Activated T-cell treated with anti-CD3 and anti-CD28 coated beads, Interleukin-2, amount 50 U/mL, for 4 hours (primary cell): ENCODE data around the gene NEURL1. TPM values are rescaled to one million over a fixed set of nuclear protein-coding genes. Genes with fewer than 3 reads are reported as not detected.

ENCODE experiments used
- ATAC-seq, 2 donors: fragments of 200-7000 bp; cut with Tn5 transposase; one replicate each; pipeline ENCODE4 v1.10.0; 2021
- DNase-seq: peaks from one replicate; pipeline ENCODE4 v3.0.0-alpha.2; 2020
- H3K27me3 Mint-ChIP-seq: one replicate; pipeline ENCODE4 v1.8.0; 2021; ENCODE audit warnings: low read depth, mixed read lengths
- H3K36me3 Mint-ChIP-seq: one replicate; pipeline ENCODE4 v1.8.0; 2022; ENCODE audit warnings: mixed read lengths; ENCODE audit not compliant: insufficient read depth
- H3K4me1 Mint-ChIP-seq: one replicate; pipeline ENCODE4 v1.8.0; 2021; ENCODE audit warnings: low read depth, mixed read lengths
- H3K4me3 Mint-ChIP-seq: one replicate; pipeline ENCODE4 v1.8.0; 2021; ENCODE audit warnings: mild to moderate bottlenecking, moderate library complexity, mixed read lengths
- H3K9me3 Mint-ChIP-seq: one replicate; pipeline ENCODE4 v1.8.0; 2021; ENCODE audit warnings: mixed read lengths
- total RNA-seq, 3 donors: library from RNA; stranded (reverse); gene quantifications; one replicate each; pipeline ENCODE4 v1.2.1, GENCODE V29; 2021

The NEURL1 gene
- total RNA-seq, 3 donors from 2014 or later: 0.84 to 2.0 (median 1.5) TPM

DNA sequence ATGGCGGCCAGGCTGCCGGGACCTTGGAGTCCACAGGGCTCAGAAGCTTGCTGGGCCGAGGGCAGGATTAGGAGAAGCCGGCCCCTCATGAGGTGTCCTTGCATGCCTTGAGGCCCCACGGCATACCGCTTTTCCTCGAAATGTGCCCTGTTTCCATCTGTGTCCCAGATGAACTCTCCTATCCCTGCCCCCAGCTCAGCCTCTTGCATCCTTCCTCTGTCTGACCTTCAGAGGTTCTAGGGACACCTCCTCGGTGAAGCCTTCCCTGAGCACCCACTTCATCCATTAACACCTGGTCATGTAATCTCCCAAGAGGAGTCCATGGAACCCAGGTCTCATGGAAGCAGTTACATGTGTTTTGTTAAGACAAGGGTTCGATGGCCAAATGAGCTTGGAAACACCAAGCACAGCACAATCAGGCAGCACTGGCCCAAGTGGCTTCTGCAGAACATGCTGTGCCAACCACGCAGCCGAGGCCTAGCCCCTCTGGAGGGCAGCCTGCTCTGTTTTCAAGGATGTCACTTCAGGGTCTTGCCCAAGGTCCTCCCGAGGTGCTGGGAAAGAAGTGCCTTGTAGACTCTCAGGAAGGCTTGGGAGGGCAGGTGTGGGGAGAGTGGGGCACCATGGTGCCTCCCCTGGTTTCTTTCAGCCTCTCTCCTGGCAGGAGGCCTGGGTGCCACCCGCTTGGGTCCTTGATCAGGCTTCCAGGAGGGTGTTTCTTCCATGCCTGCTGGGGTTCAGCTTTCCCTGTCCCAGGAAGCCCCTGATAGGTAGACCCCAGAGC is 124.3 kb downstream of the NEURL1 start:
- ATAC-seq (no peak), DNase-seq (no peak)
- peaks cover 5% of the 10 kb centered on the region for H3K36me3 Mint-ChIP-seq
- no peak overlapping the region for H3K4me3 Mint-ChIP-seq
- H3K4me1 Mint-ChIP-seq: no peaks in the 10 kb centered on the region
- no peaks in the 10 kb centered on the region for H3K9me3 Mint-ChIP-seq
- H3K27me3 Mint-ChIP-seq: no peaks in the 10 kb centered on the region

- H3K4me1 Mint-ChIP-seq: no peaks in the 10 kb centered on the region
- no peaks in the 10 kb centered on the region for H3K9me3 Mint-ChIP-seq
- H3K27me3 Mint-ChIP-seq: no peaks in the 10 kb centered on the region
- DNase-seq (no peak), ATAC-seq (no peak)
- H3K36me3 Mint-ChIP-seq: peaks cover 5% of the 10 kb centered on the region
- no peak overlapping the region for H3K4me3 Mint-ChIP-seq
These were observed 125.3 kb downstream of the NEURL1 start for GRCh38 chr10:103618575-103619423.

DNA sequence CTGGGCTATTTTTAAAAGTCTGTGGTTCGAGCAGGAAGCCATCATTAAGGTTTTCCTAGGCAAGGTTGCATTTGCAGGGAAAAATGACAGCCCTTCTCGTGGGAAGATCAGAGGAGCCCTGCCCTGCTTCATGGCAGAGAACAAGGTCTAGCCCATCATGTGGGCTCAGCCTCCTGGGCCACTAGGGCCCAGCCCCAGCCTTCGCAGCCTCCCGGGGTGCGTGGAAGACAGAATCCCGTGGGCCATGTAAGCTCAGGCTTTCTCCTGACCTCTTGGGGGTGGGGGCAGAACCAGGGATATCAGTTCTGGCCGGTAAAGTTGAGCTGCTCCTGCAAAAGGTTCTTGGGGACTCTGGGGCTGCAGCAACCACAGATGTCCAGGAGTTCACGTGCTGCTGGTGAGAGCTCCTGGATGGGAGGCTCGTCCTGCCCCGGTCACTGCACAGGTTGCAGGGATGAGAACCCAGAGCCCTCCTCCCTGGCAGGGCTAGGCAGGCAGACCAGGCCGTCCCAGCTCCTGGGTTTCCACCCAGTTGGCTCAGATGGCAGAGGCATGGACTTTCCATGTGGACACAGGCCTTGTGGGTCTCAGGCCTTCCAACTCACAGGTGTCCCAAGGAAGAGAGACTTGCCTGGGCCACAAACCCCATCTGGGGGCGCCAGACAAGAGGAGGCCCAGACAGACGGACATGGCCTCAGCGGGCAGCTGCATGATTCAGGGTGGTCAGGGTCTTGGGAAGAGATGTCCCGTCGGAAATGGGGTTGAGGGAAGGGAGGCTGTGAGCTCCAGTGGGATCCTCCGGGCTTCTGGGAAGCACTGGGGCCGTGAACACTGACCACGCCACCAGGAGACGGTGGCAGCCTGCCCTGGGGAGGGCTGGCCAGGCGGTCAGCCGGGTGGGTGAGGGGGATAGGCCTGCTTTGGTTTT is 126.2 kb downstream of the NEURL1 start:
- no peak for DNase-seq
- Mint-ChIP-seq H3K36me3 (peaks cover 5% of the 10 kb centered on the region), H3K9me3 (no peaks in the 10 kb centered on the region), H3K4me1 (no peaks in the 10 kb centered on the region), H3K27me3 (no peaks in the 10 kb centered on the region), H3K4me3 (no peak overlapping the region)
- ATAC-seq: no peak

- H3K4me1 Mint-ChIP-seq: no peaks in the 10 kb centered on the region
- H3K4me3 Mint-ChIP-seq: no peak overlapping the region
- ATAC-seq: no peak
- no peaks in the 10 kb centered on the region for H3K27me3 Mint-ChIP-seq
- DNase-seq: no peak
- no peaks in the 10 kb centered on the region for H3K9me3 Mint-ChIP-seq
- peaks cover 5% of the 10 kb centered on the region for H3K36me3 Mint-ChIP-seq
These were observed 126.8 kb downstream of the NEURL1 start for GRCh38 chr10:103620352-103620740.

DNA sequence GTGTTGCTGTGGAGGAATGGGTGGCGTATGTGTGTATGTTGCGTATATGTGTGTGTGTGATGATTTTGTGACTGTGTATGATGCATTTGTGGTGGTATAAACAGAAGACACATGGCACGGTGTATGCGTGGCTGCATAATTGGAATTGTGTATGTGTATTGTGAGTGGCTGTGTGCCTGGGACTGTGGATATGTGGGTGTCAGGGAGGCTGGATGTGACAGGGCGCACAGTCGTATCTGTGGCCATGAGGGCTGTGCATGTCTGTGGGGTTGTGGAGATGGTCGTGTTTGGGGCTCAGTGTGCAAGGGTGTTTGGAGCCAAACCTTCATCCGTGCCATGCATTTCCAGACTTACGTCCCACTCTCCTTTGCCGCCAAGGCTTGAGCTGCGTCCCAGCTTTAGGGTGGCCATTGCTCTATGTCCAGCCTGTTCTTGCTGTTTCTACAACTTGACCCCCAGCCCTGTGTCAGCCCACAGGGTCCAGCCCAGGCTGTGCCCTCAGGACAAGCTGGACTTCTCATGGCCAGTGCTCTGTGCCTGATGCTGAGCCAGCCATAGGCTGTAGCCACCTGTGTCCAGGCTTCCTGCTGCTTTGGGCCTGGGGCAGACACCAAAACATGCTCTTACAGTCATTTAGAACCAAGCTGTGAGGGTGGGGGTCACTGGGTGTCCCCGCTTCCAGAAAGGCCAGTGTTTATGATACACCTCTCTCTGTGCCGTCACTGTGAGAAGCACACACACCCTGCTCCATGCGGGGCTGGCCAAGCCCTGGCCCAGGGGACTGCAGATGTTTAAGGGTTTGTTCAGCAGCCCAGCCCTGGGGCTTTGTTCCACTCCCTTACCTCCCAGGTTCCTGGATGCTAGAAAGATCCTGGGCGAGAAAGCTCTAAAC is 127.6 kb downstream of the NEURL1 start:
- Mint-ChIP-seq H3K36me3 (peaks cover 5% of the 10 kb centered on the region), H3K4me3 (no peak overlapping the region)

GRCh38 chr10:103621783-103622125 is 128.2 kb downstream of the NEURL1 start:
- Mint-ChIP-seq H3K4me3 (no peak overlapping the region), H3K36me3 (peaks cover 6% of the 10 kb centered on the region), H3K27me3 (no peaks in the 10 kb centered on the region), H3K9me3 (no peaks in the 10 kb centered on the region), H3K4me1 (no peaks in the 10 kb centered on the region)
- DNase-seq: no peak
- no peak for ATAC-seq

More for the DNA sequence above, 127.6 kb downstream of the NEURL1 start:
- Mint-ChIP-seq H3K4me1 (no peaks in the 10 kb centered on the region), H3K27me3 (no peaks in the 10 kb centered on the region), H3K9me3 (no peaks in the 10 kb centered on the region)
- no peak for DNase-seq
- ATAC-seq: no peak

DNA sequence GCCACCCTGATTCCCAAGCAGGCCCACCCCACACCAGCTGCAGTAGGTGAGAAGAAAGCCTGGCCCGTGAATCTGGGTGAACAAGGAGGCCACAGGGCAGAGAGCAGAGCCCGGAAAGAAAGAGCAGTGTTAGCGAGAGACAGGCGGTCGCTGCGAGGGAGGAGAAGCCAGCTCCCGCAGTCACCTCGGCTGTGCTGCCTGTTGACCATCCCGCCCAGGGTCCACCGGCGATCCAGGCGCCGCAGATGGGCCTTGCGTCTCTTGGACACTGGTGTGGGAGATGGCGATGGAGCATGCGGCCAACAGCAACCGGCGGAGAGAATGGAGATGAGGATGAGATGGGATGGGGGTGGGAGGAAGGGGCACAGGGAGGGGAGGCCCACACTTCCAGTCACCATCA is 128.8 kb downstream of the NEURL1 start:
- DNase-seq: no peak
- Mint-ChIP-seq H3K9me3 (no peaks in the 10 kb centered on the region), H3K27me3 (no peaks in the 10 kb centered on the region), H3K36me3 (peaks cover 9% of the 10 kb centered on the region), H3K4me1 (no peaks in the 10 kb centered on the region), H3K4me3 (no peak overlapping the region)
- no peak for ATAC-seq

- Mint-ChIP-seq H3K4me3 (no peak overlapping the region), H3K4me1 (no peaks in the 10 kb centered on the region), H3K27me3 (no peaks in the 10 kb centered on the region), H3K9me3 (no peaks in the 10 kb centered on the region), H3K36me3 (peaks cover 9% of the 10 kb centered on the region)
- DNase-seq (no peak), ATAC-seq (no peak)
These were observed 129.6 kb downstream of the NEURL1 start for GRCh38 chr10:103622935-103623574.

DNA sequence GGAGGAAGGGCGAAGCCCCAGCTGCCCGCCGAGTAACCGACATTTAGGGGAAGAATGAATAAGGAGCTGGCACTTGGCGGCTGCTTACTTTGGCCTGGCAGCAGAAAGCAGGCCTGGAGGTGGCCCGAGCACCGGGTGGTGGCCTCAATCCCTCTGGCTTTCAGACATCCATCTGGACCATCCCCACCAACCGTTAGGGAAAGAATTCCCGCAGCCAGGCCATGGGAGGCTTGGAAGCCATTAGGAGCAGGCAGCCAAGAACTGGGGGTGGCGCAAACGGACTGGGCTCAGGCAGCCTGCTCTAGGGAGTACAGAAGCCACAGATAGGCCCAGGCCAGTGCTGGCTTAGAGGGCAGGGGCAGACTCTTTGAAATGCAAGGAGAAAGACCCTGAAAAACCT is 132.7 kb downstream of the NEURL1 start:
- DNase-seq (no peak), ATAC-seq (no peak)
- Mint-ChIP-seq H3K4me3 (no peak overlapping the region), H3K27me3 (no peaks in the 10 kb centered on the region), H3K9me3 (no peaks in the 10 kb centered on the region), H3K4me1 (no peaks in the 10 kb centered on the region), H3K36me3 (peaks cover 5% of the 10 kb centered on the region)

GRCh38 chr10:103627111-103627892 is 133.8 kb downstream of the NEURL1 start:
- Mint-ChIP-seq H3K4me1 (no peaks in the 10 kb centered on the region), H3K9me3 (no peaks in the 10 kb centered on the region), H3K27me3 (no peaks in the 10 kb centered on the region), H3K36me3 (peaks cover 4% of the 10 kb centered on the region), H3K4me3 (no peak overlapping the region)
- ATAC-seq (no peak), DNase-seq (no peak)

GRCh38 chr10:103627893-103628292 is 134.4 kb downstream of the NEURL1 start:
- no peak for DNase-seq
- no peaks in the 10 kb centered on the region for H3K27me3 Mint-ChIP-seq

DNA sequence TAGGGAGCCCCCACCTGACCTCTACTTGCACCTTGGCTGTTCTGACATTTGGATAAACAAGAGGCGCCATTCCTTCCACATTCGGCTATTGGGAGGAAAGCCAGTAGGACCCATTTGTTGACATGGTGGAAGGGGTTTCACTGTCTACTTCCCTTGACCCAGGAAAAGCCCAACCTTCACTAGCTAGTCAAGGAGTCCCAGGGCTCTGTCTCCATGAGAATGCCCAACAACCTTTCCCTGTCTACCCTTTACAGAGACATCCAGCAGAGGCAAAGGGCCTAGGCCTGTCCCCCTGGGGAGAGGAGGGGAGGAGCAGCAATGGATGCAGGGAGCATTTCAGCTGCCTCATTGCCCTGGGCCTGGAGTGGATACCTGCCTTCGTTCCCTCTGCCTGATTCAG is 136.1 kb downstream of the NEURL1 start:
- H3K27me3 Mint-ChIP-seq: no peaks in the 10 kb centered on the region
- H3K4me3 Mint-ChIP-seq: no peak overlapping the region
- ATAC-seq (no peak), DNase-seq (no peak)
- H3K9me3 Mint-ChIP-seq: no peaks in the 10 kb centered on the region
- no peaks in the 10 kb centered on the region for H3K4me1 Mint-ChIP-seq
- peaks cover 4% of the 10 kb centered on the region for H3K36me3 Mint-ChIP-seq

More at GRCh38 chr10:103627893-103628292, 134.4 kb downstream of the NEURL1 start:
- peaks cover 4% of the 10 kb centered on the region for H3K36me3 Mint-ChIP-seq
- no peak for ATAC-seq
- no peaks in the 10 kb centered on the region for H3K4me1 Mint-ChIP-seq
- H3K4me3 Mint-ChIP-seq: no peak overlapping the region
- H3K9me3 Mint-ChIP-seq: no peaks in the 10 kb centered on the region
